T-helper 9 cell (primary cell): Measurements from ENCODE around the gene RPL38.

ENCODE experiments used
- DNase-seq: peaks from one replicate; pipeline ENCODE4 v3.0.0-alpha.2; 2020
- total RNA-seq, 2 donors: gene quantifications; one replicate each; lab custom pipeline; 2026; lab: John Stamatoyannopoulos, UW

RPL38 gene
- 553 to 625 reads per million in 2 donors for total RNA-seq

GRCh38 chr17:74203439-74204240 is at the start of gene RPL38:
RPL38 (plus strand) TSS chr17:74203678; CDS start chr17:74203956, 278 bp downstream.
- peak; percentile 98 for DNase-seq

DNA sequence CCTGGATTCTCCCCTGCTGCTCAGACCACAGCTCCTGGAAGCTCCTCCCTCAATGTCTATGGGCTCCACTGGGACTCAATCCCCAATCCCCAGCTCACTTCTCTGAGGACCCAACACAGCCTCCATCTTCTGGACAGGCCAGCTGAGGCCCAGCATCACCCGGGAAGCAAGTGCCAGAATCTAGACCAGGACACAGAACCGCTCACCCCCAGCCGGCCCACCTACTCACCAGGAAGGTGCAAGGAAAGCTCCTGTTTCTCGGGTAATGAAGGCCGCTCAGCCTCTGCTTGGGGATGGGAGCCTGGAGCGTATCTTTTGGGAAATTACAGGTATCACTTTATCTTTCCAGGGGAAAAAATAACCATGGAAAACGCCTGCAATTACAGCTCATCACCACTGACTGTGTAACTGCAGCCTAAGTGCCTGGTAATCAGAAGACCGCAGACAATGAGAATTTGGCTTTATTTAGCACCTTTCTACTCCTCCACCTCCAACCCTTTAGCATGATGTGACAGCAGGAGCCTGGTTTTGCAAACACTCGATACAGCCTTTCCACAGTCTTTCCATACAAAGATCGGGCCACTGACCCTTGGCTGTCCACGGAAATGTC is 49.6 kb upstream of the RPL38 start:
- no peak for DNase-seq

DNA sequence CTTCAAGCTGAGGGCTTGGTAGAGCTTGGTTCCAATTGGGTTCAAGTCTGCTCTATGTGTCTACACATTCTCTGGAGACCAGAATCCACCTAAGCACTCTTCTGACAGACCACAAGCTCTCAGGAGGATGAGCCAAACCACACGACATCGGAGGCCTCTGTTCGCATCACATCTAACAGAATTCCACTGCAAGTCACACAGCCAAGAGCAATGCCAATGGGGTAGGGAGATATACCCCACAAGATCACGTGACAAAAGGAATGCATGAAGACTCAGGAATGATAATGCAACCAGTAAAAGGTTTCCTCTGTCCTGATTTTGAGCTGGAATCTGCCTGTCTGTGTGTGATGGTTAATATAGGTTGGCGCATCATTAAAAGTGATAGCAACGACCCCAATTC is 46.6 kb upstream of the RPL38 start:
- DNase-seq = no peak

GRCh38 chr17:74157366-74157765 is 46.1 kb upstream of the RPL38 start:
- no peak for DNase-seq

GRCh38 chr17:74158761-74159160 is 44.7 kb upstream of the RPL38 start:
- DNase-seq = no peak

DNA sequence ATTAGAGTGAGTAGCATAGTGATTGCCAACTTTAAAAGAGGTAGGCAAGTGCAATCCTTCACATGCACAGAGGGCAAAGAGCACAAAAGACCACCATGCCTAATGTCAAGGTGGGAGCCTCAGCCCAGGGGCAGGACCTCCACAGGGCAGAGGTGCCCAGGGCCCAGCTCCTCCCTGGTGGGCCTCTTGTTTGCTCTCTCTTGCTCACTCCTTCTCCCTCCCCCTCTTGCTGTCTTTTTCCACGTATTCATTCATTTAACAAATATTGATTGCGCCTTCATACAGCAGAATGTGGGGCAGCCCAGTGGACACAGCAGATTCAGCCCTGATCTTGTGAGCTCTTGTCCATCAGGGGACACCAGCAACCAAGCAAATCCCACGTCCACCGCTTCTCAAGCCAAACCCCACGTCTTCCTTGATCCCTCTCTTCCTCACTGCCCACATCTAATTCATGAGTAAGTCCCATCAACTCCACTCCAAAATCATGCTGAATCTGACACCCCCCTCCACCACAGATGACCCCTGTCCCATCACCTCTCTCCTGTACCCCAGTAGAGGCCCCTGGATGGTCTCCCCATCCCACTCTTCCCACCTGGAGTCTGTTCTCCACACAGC is 44.1 kb upstream of the RPL38 start:
- DNase-seq = no peak

- DNase-seq = no peak
Observed at GRCh38 chr17:74160656-74161502, 42.6 kb upstream of the RPL38 start.

DNA sequence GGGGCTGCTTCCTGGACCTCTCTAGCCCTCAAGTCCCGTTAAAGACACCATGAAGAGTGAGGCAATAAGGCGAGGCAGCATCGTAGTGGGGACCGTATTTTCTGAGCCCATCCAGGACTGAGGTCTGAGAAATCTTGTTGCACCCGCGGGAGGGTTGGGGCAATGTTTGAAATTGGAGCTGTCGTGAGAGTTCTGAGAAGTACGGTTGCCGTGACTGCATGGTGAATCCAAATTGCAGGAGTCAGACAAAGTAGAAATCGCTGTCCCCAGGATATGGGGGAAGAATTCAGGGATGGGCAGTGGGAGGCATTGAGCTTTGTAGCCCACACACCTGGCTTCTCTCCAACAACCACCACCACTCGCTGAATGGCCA is 42.0 kb upstream of the RPL38 start:
- DNase-seq = no peak

DNA sequence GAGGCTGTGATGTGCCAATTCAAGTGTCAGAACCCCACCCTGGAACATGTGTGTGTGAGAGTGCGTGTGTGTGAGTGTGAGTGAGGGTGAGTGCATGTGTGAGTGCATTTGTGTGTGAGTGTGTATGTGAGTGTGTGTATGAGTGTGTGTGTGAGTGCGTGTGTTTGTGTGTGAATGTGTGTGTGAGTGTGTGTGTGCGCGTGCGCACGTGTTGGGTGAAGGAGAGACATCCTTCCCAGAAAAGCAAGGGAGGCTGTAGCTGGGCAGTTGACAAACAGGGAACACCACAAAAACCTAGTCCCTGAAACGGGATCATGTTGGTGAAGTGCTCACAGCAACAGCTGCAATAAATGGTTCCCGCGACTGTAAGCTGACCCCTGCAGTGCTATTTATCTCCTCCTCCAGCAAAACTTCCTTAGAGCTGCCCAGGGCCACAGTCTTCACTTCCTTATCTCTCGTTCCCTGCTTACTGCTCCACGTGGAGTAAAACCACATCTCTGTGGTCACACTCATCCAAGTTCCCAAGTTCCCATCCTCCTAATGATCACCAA is 40.1 kb upstream of the RPL38 start:
- no peak for DNase-seq

DNA sequence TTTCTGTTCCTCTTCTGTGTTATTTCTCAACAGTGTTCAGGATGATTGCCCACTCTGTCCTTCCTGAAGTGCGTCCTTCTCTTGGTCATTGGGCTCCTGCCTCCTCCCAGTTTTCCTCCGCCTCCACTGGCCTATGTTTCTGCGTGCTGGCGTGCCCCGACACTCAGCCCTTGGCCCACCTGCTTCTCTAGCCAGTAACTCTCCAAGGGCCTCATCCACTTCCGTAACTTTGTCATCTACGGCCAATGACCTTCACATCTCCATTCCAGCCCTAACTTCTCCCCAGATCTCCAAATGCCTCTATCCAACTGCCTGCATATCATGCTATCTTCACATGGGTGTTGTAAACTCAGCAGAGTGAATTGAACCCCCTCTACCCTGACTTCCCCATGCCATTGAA is 39.6 kb upstream of the RPL38 start:
- DNase-seq = no peak

DNA sequence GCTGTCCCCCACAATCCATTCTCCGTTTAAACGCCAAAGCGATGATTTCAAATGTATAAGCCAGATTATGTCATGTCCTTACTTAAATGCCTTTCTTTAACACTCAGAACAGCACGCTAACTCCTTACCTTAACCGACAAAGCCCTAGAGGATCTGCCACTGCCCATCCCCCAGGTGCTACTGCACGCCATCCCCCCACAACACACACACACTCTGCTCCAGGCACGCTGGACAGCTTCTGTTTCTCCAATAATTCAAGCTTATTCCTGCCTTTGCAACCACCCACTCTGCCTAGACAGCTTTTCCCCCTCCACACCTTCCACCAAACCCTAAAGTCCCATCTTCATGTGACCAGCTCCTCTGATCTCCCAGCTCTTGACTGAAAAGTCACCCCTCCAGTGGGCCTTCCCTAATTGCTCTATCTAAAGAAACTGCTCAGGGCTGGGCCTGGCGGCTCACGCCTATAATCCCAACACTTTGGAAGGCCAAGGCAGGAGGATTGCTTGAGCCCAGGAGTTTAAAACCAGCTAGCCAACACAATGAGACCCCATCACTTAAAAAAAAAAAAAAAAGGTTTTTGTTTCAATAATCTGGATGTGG is 38.9 kb upstream of the RPL38 start:
- no peak for DNase-seq

- DNase-seq = no peak
Observed at GRCh38 chr17:74165797-74166365, 37.6 kb upstream of the RPL38 start.

DNA sequence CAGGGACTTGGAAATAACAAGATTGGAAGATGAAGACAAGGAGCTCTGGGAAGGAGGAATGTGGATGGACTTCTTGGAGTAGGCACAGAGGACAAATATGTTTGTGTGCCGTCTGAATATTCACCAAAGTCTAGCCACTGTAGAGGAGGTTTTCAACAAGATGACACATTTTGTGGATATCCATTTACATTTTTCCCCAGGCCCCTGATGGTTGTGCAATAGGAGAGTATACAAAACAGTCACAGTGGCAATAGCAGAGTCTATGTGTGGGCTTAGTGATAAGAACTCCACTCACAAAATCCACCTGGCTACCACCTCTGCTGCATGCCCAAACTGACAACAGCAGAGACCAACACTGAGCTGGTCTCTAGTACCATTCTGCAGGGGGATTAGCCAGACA is 32.6 kb upstream of the RPL38 start:
- no peak for DNase-seq

DNA sequence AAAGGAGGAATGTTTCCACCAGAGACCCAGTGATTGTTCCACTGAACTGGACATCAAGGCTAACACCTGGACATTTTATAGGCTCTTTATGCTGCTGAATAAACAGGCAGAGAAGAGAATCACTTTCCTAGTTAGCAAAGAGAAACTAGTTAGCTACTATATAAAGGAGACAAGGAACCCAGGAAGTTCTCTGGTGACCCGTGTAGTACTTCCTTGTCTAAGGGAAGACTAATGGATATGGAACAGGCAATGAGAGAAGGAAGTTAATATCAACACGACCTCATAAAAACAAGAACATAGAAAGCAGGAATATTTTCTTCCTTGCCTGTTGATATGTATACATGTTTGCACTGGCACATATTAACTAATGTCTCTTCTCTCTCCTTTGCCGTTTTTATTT is 30.8 kb upstream of the RPL38 start:
- no peak for DNase-seq

- DNase-seq = no peak
Observed at GRCh38 chr17:74176546-74177001, 26.9 kb upstream of the RPL38 start.

- no peak for DNase-seq
Observed at GRCh38 chr17:74177018-74177450, 26.4 kb upstream of the RPL38 start.

DNA sequence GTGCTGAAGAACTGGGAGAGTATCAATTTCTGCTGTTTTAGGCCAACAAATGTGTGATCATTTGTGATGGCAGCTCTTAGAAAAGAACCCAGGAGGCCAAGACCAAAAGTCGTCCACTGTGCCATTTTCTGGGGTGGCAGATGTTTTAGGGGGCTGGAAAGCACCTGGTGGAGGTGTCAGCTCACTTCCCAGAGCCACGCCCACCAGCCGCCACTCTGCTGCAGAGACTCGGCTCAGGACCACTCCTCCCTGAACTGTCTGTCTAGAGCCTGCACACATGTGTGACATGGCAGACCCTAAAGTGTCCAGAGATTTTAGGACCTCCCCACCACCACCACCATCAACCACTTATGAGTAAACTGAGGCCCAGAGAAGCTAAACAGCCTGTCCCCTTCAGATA is 23.9 kb upstream of the RPL38 start:
- DNase-seq = no peak

- DNase-seq = no peak
Observed at GRCh38 chr17:74180336-74180735, 23.1 kb upstream of the RPL38 start.

- no peak for DNase-seq
Observed at GRCh38 chr17:74181341-74181740, 22.1 kb upstream of the RPL38 start.

- DNase-seq = no peak
Observed at GRCh38 chr17:74182041-74182723, 21.3 kb upstream of the RPL38 start.

DNA sequence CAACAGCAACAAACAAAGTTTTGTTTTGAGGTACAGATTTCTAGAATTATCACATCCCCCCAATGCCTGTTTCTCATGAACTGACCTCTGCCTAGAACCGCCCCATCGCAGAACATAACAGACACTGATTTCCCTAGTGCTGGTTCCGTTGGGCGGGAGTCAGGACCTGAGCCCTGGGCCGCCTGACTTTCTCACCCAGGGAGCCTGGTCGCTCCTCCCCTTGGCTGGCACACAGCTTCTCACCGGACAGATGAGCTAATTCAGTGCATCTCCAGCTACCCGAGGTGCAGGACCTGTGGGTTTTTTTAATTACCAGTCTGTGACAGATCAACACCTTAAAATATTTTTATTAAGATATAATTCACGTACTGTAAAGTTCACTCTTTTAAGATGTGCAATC is 20.1 kb upstream of the RPL38 start:
- no peak for DNase-seq
